HepG2 (cell line): Measurements from ENCODE around the gene ATP6V0D1. TPM values are rescaled to one million over a fixed set of nuclear protein-coding genes. Genes with fewer than 3 reads are reported as not detected.

Source experiments
- ARID5B ChIP-seq: IDR thresholded peaks from 2 replicates; pipeline ENCODE4 v1.4.0; 2020; ENCODE audit warnings: mild to moderate bottlenecking, missing genetic modification reagents
- DMAP1 ChIP-seq: IDR thresholded peaks from 2 replicates; pipeline ENCODE4 v1.6.1; 2016
- HDAC2 ChIP-seq: sonication (generic); formaldehyde crosslinking; IDR thresholded peaks from 2 replicates; pipeline ENCODE4 v1.4.0; 2020; ENCODE audit warnings: missing genetic modification reagents
- MAX ChIP-seq: IDR thresholded peaks from 2 replicates; pipeline ENCODE4 v1.6.1; 2012; ENCODE audit warnings: inconsistent platforms
- MLLT10 ChIP-seq: sonication (generic); formaldehyde crosslinking; IDR thresholded peaks from 2 replicates; pipeline ENCODE4 v1.4.0; 2020; ENCODE audit warnings: missing genetic modification reagents
- NR2F6 ChIP-seq, 2 experiments: IDR thresholded peaks; 2 replicates each; pipeline ENCODE4 v1.6.1; 2016; ENCODE audit warnings: antibody characterized with exemption in 1 of 2, mild to moderate bottlenecking in 1 of 2
- PAF1 ChIP-seq: IDR thresholded peaks from 2 replicates; pipeline ENCODE4 v1.6.1; 2016; ENCODE audit warnings: missing genetic modification reagents, missing compliant biosample characterization
- REPIN1 ChIP-seq: sonication (generic); formaldehyde crosslinking; IDR thresholded peaks from 2 replicates; pipeline ENCODE4 v1.8.0; 2022; ENCODE audit warnings: missing genetic modification reagents, low read depth, mild to moderate bottlenecking, borderline replicate concordance
- UBTF ChIP-seq: sonication (generic); formaldehyde crosslinking; IDR thresholded peaks from 2 replicates; pipeline ENCODE4 v1.4.0; 2020; ENCODE audit warnings: mild to moderate bottlenecking, missing genetic modification reagents
- WIZ ChIP-seq: sonication (generic); formaldehyde crosslinking; IDR thresholded peaks from 2 replicates; pipeline ENCODE4 v1.5.1; 2020; ENCODE audit warnings: mild to moderate bottlenecking, missing genetic modification reagents
- ZFP36L1 ChIP-seq: sonication (generic); formaldehyde crosslinking; IDR thresholded peaks from 2 replicates; pipeline ENCODE4 v1.8.0; 2022; ENCODE audit warnings: mild to moderate bottlenecking, missing genetic modification reagents, moderate library complexity
- ZNF546 ChIP-seq: sonication (generic); formaldehyde crosslinking; conservative IDR thresholded peaks from 2 replicates; pipeline ENCODE4 v1.8.1; 2023; ENCODE audit warnings: mild to moderate bottlenecking, missing genetic modification reagents
- ZNF644 ChIP-seq: IDR thresholded peaks from 2 replicates; pipeline ENCODE4 v1.6.1; 2016; ENCODE audit warnings: low read depth
- ZNF766 ChIP-seq: sonication (generic); formaldehyde crosslinking; IDR thresholded peaks from 2 replicates; pipeline ENCODE4 v1.5.0; 2020; ENCODE audit warnings: missing genetic modification reagents, borderline replicate concordance
- ZNF788 ChIP-seq: sonication (generic); formaldehyde crosslinking; IDR thresholded peaks from 2 replicates; pipeline ENCODE4 v1.5.0; 2020; ENCODE audit warnings: mild to moderate bottlenecking, missing genetic modification reagents, borderline replicate concordance
- ZSCAN9 ChIP-seq: IDR thresholded peaks from 2 replicates; pipeline ENCODE4 v1.6.1; 2016; ENCODE audit warnings: borderline replicate concordance
- polyA plus RNA-seq, 8 experiments: library from polyadenylated mRNA; depleted of rRNA in 3 of 8; stranded (reverse) in 7 of 8; unstranded in 1 of 8; fragments of >200 nt; fragmentation: Illumina TruSeq in 4 of 8; extraction: Trizol in 4 of 8; gene quantifications; 2 replicates each; pipeline versions ENCODE4 v1.2.1 to v1.2.3, GENCODE V29; 2011 to 2016; ENCODE audit warnings: low read depth in 4 of 8, missing spikeins in 1 of 8, mixed read lengths in 1 of 8; ENCODE audit not compliant: insufficient read depth in 1 of 8
- total RNA-seq, 5 experiments: library from RNA; depleted of rRNA; stranded (reverse); fragments of >200 nt; fragmentation: Illumina TruSeq; extraction: Trizol; gene quantifications; 2 replicates each; pipeline ENCODE4 v1.2.3, GENCODE V29; 2016; ENCODE audit warnings: low read depth in 1 of 5
- TF ChIP-seq, protein P1 (sequence below), 2 experiments: sonication (generic) in 1 of 2; formaldehyde crosslinking in 1 of 2; IDR thresholded peaks; 2 replicates each; pipeline versions ENCODE4 v1.6.1 to v1.9.0; 2014 to 2022; ENCODE audit warnings: antibody characterized with exemption in 1 of 2, borderline replicate concordance in 1 of 2, inconsistent platforms in 1 of 2, low read depth in 1 of 2, missing genetic modification reagents in 1 of 2

Gene ATP6V0D1
- total and polyA plus RNA-seq, 2 of the 13 experiments (the other 11 are each of a cell fraction or from before 2014, with no cell fraction given) = 51.1 to 61.3 TPM

- TF ChIP-seq, protein P1, sequence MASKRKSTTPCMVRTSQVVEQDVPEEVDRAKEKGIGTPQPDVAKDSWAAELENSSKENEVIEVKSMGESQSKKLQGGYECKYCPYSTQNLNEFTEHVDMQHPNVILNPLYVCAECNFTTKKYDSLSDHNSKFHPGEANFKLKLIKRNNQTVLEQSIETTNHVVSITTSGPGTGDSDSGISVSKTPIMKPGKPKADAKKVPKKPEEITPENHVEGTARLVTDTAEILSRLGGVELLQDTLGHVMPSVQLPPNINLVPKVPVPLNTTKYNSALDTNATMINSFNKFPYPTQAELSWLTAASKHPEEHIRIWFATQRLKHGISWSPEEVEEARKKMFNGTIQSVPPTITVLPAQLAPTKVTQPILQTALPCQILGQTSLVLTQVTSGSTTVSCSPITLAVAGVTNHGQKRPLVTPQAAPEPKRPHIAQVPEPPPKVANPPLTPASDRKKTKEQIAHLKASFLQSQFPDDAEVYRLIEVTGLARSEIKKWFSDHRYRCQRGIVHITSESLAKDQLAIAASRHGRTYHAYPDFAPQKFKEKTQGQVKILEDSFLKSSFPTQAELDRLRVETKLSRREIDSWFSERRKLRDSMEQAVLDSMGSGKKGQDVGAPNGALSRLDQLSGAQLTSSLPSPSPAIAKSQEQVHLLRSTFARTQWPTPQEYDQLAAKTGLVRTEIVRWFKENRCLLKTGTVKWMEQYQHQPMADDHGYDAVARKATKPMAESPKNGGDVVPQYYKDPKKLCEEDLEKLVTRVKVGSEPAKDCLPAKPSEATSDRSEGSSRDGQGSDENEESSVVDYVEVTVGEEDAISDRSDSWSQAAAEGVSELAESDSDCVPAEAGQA (IDR thresholded peaks at IDR 0.05; ENCODE audit: low read depth) = no peak
- TF ChIP-seq, protein P1 (CRISPR knock-in tag; IDR thresholded peaks at IDR 0.05; ENCODE audit: borderline replicate concordance) = no peak
- TF ChIP-seq ZFP36L1 (CRISPR knock-in tag) (no peak), HDAC2 (peak; percentile 49; the same call in 1 of the 2 replicates), NR2F6 (IDR thresholded peaks at IDR 0.05) (peak; percentile 75), NR2F6 (CRISPR knock-in tag; IDR thresholded peaks at IDR 0.05) (peak; percentile 92), UBTF (CRISPR knock-in tag) (peak; percentile 60), MLLT10 (CRISPR knock-in tag) (no peak), MAX (peak; percentile 65; the same call in 1 of the 2 replicates), ZNF644 (CRISPR knock-in tag) (peak; percentile 81; the same call in 1 of the 2 replicates), ZSCAN9 (0 out of 2 replicates have a peak, but pooled peaks have one; percentile 5), ZNF766 (CRISPR knock-in tag) (no peak), PAF1 (no peak), ARID5B (CRISPR knock-in tag) (peak; percentile 41; the same call in 1 of the 2 replicates), ZNF546 (CRISPR knock-in tag) (no peak), ZNF788 (peak; percentile 80; the same call in 1 of the 2 replicates), DMAP1 (CRISPR knock-in tag) (peak; percentile 19; the same call in 1 of the 2 replicates), WIZ (CRISPR knock-in tag) (no peak), REPIN1 (no peak)
Measured at GRCh38 chr16:67429053-67429798, 51.7 kb downstream of the ATP6V0D1 start (continued).
